HG02610 (cell line): ENCODE measurements around the gene ANKMY1.
"Not testable (repeated sequence)": the region's sequence is repeated elsewhere in the genome, so short reads cannot be mapped to it uniquely, and the experiment has no call there.

Source experiments
- ATAC-seq: cut with Tn5 transposase; IDR thresholded peaks from one replicate; pipeline ENCODE4 v1.9.1; 2021; ENCODE audit warnings: mild to moderate bottlenecking, moderate library complexity; ENCODE audit not compliant: unreplicated experiment

ANKMY1 gene

DNA sequence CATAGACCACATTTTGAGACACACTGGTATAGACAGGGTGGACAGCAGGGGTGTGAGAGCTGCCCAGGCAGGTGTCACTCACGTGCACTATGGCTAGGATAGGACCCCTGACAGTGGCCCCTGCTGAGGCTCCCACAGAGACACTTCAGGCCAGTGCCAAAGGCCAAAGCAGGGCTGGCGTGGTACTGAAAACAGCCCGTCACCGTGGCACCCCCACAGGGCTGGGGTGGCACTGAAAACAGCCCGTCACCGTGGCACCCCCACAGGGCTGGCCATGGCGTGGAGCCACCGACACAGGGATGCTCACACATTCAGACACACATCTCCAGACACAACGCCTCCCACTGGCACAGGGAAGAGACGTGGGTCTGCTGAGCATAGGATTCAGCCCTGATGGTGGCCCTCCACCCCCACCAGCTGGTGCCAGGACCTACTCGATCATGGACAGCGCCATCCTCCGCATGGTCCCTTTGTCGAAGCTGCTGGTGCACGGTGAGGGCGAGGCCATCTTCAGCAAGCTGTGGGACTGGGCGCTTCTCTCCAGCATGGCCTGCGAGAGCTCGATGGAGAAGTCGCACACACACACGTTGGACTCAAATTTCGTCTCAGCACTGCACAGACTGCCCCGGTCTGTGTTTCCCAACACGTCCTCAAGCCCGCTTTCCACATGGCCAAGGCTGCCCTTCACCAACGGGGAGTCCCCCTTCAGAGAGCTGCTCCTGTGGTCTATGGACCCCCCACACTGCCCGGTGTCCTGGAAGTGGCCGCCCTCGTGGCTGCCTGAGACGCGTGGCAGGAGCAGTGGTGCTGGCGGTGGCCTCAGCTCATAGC lies 34.1 kb downstream of the ANKMY1 start:
- no peak for ATAC-seq

DNA sequence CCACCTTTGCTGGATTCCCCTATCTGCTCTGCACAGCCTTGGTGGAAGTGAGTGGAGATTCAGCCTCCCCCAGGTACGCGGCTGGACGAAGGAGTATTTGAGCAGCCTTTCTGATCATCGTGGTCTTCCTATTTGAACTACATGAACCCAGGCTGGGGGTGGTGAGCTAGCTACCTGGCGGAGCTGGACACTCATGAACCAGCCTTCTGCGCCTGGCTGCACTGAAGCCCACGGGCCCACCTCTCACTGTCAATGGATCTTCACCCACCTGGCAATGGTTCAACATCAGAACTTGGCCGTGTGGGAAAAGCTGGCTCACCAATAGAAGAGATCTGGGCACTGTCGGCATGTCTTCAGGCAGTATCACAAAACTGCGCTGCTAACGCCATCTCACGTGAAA lies 35.4 kb downstream of the ANKMY1 start:
- no peak for ATAC-seq

DNA sequence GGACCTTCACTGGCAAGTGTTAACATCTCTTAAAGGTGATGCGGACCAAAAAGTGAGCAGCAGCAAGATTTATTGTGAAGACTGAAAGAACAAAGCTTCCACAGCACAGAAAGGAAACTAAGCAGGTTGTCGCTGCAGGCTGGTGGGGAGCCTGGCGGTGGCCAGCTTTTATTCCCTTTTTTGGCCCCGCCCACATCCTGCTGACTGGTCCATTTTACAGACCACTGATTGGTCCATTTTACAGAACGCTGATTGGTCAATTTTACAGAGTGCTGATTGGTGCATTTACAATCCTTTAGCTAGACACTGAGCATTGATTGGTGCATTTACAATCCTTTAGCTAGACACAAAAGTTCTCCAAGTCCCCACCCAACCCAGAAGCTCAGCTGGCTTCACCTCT lies 35.9 kb downstream of the ANKMY1 start:
- ATAC-seq = not testable (repeated sequence)

DNA sequence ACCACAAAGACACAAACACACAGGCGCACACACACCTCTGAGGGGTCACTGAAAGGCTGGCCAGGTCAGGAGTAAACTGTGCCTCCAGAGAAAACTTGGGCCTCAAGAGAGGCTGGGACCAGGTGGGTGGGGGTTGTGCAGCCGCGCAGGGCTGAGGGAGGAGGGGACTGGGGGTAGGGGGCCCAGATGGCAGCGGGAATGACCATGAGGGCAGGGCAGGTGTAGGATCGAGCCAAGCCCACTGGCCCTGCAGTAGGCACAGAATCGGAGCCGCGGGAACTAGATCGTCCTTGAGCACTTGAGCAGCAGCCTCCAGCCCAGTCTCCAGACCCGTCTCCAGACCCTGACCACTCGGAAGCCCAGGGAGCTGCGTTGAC lies 36.8 kb downstream of the ANKMY1 start:
- ATAC-seq = no peak

DNA sequence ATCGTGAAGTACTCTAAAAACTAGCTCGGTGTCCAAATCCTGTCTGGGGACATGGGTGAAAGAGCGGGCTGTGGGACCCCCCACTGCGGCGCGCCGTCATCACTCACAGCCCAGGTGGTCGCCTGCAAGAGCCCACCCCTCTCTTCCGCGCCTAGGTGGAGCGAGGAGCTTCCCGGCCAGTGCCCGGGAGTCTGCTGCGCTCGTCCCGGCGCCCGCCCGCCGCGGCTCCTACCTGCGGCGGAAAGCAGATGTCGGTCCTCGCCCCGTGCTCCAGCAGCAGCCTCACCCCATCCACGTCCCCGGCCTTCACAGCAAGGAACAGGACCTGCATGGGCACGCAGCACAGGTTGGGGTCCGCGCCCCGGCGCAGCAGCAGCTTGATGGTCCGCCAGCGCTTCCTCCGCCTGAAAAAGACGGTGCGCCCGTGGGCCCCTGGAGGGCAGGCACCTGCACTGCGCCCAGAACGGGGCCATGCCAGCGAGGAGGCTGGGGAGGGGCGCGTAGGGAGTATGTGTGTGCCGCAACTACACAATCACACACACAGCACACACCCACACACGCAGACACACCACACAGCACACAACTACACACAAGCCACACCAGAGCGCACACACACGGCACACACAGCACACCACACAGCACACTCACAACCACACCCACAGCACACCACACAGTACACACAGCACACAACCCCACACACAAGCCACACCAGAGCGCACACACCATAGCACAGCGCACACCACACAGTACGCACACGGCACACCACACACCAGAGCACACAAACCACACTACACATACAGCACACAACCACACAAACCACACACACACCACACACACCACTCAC lies 37.4 kb downstream of the ANKMY1 start:
- ATAC-seq = no peak

DNA sequence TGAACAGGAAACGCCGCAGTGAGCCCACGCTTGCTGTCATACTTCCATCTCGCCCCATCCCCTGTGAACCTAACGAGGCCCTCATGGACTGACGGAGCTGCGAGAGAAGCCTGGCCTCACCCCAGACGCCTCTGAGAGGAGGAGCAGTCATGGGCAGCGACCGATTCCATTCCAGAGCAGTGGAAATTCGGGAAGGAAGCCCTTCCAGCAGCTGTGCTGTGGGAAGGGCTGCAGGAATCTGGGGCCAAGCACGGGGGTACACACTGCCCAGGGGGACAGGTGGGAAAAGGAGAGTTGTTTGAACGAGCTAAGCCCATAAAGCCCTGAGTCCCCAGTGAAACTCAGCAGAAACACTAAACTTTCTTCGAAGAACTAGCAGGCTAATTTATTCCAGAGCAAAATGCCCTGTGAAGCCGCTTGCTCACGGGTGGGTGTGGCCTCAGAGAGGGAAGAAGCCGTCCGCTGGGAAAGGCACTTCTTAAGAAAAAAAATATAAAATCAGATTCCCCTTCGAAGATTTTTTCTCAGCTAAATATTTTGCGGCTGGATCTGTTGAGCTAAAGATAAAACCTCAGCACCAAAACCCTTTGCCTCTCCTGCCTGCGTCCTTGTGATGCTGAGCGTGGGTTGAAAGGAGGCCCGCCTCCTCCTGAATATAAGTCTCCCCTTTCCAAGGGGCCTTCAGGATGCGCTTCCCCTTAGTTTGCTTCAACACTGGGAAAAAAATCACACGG lies 38.2 kb downstream of the ANKMY1 start:
- ATAC-seq = no peak

DNA sequence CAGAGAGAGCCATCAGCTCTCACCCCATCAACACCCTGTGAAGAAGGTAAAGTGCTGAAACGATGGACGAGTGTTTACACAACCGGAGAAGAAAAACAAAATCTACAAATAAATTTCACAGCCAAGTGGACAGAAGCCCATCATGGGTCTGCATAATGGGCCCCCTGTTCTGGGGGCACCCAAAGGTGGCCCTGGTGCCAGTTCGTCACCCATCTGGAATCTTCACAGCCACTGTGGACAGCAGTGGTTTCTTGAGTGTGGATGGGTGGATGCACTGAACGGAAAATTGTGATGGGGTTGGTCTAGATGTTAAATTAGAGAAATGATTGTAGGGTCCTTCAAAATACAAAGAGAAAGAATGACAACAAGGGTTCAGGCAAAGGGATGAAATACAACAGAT lies 38.8 kb downstream of the ANKMY1 start:
- ATAC-seq = no peak

DNA sequence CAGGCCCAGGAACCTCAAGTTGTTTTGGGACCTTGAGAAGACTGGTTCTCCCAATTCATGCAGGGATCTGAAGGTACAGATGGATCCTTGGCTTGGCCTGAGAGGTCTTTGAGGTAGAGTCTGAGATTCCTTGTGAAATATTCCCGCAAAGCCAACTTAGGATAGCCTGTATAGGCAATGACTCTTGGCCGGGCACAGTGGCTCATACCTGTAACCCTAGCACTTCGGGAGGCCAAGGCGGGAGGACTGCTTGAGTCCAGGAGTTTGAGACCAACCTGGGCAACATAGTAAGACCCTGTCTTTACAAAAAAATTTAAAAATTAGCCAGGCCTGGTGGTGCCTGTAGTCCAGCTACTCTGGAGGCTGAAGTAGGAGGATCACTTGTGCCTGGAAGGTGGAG lies 40.4 kb downstream of the ANKMY1 start:
- ATAC-seq = no peak

DNA sequence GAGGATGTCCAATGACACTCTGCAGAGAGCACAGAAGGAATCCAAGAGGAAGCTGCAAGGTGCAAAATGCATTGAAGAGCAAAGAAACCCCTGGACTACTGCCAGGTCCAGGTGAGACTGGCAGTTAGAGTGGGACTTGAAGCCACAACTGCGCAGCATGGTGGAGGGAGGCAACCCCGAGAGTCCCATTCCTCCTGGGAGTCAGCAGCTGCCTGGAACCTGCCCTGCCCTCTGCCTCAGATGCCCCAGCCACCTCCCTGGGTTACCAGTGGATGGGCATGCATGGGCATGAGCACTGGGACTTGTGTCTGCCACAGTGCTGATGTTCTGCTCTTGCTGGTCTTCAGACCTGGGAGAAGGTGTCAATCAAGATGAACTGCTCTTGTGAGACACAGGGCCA lies 43.2 kb downstream of the ANKMY1 start:
- ATAC-seq = no peak

DNA sequence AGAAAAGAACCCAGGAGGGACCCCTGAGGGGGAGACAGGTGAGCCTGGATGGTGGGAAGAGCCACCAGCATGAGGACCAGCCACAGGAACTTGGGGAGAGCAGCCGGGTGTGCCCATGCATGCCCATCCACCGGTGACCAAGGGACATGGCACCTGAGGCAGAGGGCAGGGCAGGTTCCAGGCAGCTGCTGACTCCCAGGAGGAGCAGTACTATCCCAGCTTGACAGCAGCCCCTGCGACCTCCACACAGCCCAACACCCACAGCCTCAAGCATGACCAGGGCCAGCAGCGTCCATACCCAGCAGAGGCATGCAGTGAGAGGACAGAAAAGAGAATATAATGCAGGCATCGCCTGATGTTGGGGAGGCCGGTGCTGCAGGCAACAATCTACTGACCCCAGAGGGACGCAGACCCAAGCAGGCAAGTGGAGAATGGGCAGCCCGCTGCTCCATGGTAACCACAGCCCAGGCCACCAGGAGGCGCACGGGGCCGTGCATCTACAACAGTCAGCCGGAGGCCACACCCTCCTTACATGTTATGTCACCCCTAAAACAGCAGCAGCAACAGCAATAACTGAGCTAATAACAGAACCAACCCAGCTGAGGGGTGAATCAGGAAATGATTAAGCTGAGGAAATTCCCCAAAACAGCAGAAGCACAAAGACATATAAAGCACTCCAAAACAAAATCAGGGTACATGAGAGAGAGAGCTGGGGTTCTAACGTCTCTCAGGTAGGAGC lies 44.1 kb downstream of the ANKMY1 start:
- ATAC-seq = peak; percentile 77

DNA sequence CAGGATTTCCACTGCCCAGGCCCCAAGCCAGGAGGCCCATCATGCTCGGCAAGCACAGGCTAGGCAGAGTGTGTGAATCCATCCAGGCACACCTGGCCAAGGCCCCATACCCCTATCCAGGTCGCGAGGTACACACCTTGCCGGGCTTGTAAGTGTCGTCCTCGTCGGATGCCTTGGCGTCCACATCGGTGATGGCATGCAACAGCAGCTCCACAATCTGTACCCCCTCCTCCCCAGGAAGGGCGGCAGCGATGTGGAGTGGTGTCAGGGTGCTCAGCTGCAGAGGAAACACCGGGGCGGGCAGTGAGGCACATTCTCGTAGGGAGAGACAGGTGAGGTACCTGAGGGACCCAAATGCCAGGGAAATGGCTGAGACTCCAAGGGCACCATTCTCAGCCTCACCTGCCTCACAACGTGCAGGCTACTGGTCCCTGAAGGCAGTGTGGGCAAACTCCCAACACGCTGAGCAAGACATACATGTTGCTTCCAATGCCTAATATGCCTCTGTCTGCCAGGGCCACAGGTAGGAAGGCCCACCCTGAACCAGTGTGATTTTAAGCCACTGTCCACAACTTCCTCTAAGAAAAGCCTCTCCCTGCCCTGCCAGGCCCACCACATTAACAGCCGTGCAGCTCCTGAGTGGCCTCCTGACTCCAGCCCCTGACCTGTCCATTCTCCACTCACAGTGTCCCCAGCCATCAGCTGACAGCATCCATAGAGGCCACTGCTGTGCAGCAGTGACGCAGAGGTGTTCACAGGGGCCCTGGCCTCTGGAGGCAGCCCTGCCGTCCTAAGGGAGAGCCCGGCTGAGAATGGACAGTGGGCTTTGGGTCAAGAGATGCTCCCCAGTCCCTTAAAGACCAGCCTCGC lies 44.9 kb downstream of the ANKMY1 start:
- ATAC-seq = no peak

DNA sequence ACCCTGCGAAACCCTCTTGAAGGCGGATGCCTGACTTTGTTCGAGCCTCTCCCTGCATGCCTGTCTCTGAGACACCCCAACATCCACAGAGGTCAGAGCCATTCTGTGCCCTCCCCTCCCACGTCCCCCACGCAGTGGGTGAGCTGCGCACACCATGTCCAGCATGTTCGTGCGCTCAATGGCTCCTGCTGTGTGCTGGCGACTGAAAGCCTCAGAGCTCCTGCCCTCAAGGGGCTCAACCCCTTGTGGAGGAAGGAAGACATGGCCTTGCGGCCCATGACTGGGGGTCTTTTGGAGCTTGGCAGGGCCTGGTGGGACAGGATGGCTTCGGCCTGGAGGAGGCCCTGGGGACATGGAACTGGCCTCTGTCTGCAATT lies 45.7 kb downstream of the ANKMY1 start:
- no peak for ATAC-seq

DNA sequence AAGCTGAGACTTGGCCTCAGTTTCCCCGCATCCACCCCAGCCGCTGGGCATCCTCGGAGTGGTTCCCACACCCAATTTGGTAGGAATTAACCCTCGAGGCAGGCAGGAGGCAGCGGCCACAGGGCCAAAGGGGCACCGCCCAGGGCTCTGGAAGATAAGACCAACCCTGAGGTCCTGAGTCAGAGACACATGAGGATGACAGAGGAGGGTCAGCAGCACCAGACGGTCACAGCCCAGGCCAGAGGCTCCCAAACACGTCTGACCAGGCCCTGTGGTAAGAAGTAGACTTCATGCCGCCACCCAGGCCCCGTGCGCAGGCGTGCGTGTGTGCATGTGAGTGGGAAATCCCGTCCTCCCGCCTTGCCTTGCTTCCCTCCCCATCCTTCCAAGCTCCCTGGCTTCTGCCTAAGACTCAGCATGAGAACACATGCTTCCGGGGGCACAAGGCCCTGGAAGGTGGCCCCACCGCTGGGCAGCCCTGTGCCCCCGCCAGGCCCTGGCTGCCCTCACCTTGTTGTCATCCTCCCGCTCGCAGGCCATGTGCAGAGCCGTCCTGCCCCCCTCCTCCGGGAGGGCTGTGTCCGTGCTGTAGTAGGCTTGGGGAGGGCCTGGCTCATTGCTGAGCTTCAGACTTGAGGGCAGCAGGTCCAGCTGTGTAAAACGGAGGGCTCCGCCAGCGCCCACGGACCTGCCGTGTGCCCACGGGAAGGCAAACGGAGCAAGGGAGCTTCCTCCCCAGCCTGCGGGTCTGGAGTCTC lies 46.3 kb downstream of the ANKMY1 start:
- ATAC-seq = no peak

DNA sequence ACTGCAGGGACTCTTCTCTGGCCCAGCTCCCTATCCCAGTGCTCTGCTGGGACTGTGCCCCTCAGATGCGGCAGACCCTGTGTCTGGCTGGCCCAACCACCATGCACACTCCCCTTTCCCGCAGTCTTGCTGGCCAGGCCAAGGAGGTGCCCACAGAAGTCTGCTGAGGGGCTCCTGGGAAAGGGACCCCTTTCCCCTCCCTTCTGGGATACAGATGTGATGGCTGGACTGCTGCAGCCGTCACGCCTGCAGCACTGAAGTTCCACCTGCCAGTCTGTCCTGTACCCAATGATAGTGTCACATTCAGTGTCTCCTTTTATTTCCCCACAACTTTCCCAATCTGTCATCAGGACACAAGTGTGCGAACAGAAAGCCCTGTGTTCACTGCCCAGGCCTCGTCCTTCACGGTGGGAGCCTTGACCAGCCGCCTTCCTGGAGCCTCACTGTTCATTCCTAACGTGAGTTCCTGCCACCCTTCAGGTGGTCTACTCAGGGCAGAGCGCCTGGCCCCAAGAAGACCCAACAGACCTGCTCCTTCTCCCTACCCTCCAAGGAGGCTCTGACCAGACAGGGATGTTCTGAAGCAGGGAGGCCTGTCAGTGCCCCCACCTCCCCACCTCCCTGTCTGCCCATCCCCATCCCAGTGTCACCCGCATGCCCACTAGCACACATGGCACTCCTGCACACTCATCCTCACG lies 47.1 kb downstream of the ANKMY1 start:
- ATAC-seq = no peak

DNA sequence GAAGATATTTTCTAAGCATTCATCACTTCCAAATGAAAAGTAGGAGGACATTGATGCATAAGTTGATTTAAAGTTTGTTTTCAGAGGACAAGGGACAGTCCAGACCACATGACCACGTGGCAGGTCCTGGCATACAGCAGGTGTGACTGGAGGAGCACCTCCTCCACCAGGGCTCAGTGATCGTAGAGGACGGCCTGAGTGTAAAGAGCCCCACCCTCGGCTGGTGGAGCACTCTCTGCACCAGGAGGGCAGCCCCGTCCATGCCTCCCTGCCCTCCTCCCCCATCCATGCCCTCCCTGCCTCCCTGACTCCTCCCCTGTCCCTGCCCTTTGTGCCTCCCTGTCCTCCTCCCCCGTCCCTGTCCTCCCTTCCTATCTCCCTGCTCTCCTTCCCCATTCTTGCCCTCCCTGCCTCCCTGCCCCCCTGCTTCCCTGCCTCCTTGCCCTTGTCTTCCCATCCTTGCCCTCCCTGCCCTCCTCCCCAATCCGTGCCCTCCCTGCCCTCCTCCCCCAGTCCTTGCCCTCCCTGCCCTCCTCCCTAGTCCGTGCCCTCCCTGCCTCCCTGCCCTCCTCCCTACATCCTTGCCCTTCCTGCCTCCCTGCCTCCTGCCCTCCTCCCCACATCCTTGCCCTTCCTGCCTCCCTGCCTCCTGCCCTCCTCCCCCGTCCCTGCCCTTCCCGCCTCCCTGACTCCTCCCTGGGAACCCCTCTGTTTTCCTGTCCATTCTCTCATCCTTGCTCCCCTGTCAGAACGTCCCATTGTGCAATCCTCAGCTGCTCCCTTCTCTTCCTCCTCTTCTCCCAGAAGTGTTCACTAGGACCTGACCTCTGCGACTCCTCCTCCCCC lies 47.9 kb downstream of the ANKMY1 start:
- no peak for ATAC-seq

DNA sequence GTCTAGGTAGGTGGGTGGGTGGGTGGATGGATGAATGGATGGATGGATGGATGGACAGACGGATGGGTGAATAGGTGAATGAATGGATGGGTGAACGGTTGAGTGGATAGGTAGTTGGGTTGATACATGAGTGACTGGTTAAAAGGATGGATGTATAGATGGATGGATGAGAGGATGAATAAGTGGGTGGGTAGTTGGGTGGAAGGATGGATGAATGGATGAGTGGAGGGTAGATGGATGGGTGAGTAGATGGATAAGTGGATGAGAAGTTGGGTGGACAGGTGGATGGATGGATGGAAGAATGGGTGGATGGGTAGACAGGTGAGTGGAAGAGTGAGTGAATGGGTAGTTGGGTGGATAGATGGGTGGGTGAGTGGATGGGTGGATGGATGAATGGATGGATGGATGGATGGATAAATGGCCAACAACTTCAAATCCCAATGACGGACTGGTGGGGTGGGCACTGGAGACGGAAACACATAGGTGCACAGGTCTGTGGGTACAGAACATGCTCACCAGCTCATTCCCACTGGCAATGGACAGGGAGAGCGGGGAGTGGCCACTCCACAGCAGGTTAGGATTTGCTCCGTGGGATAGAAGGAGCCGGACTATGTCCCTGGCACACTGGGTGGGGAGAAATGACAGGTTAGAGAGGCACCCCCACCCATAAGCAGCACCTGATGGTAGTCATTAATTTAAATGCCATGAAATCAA lies 48.8 kb downstream of the ANKMY1 start:
- no peak for ATAC-seq

DNA sequence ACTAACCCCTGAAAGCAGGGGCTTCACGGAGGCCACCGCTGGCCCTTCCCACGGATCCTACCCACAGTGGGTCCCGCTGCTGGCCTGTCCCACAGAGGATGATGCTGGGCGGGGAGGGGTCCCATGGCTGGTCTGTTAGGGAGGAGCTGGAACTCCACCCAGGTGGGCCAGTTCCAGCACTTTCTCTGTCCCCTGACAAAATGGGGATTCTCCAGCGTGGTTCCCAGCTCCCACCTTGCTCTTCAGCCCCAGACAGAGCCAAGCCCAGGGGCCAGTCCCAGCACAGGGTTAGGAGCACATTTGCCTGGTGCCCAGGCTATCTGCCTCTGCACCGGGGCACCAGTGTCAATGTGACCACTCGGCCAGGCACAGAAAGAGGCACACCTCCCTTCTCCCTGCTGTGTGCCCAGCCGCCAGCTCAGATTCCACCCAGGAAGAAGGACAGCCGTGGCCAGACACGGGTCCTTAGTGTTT lies 50.0 kb downstream of the ANKMY1 start:
- ATAC-seq = no peak
